ENCODE measurements around the gene SMAD7. TPM values are rescaled to one million over a fixed set of nuclear protein-coding genes. Genes with fewer than 3 reads are reported as not detected.
A peak's percentile ranks its signal among the peaks of the same experiment; 100 is the strongest.

Gene SMAD7
- total RNA-seq, 1 donor from 2014 or later: 76.5 TPM

- H3K4me1 ChIP-seq: peaks cover 5 to 8% of the 10 kb centered on the region in 2 donors
- intact Hi-C loops (cut with DNase I): no loop called here
- no peak for TF ChIP-seq CTCF (IDR thresholded peaks at IDR 0.05)
- no peaks in the 10 kb centered on the region for H3K27me3 ChIP-seq
- H3K9me3 ChIP-seq: no peaks in the 10 kb centered on the region
- no peaks in the 10 kb centered on the region for H3K36me3 ChIP-seq
- no peak overlapping the region for H3K4me3 ChIP-seq
- no peak for DNase-seq (ENCODE audit: low spot score in 2 of 2)
- H3K27ac ChIP-seq: no peak overlapping the region
Observed at GRCh38 chr18:48963586-48964470, 13.1 kb upstream of the SMAD7 start.

GRCh38 chr18:48962994-48963561 is 12.3 kb upstream of the SMAD7 start:
- intact Hi-C loops (cut with DNase I): no loop called here
- Histone ChIP-seq H3K36me3 (no peaks in the 10 kb centered on the region), H3K4me1 (peaks cover 5 to 8% of the 10 kb centered on the region in 2 donors), H3K27ac (no peak overlapping the region), H3K4me3 (no peak overlapping the region), H3K27me3 (no peaks in the 10 kb centered on the region), H3K9me3 (no peaks in the 10 kb centered on the region)
- no peak for DNase-seq (ENCODE audit: low spot score in 2 of 2)
- TF ChIP-seq CTCF (IDR thresholded peaks at IDR 0.05): no peak

- no peak overlapping the region for H3K4me3 ChIP-seq
- no peak for DNase-seq (ENCODE audit: low spot score in 2 of 2)
- H3K27me3 ChIP-seq: no peaks in the 10 kb centered on the region
- no peaks in the 10 kb centered on the region for H3K9me3 ChIP-seq
- H3K4me1 ChIP-seq: peaks cover 5 to 9% of the 10 kb centered on the region in 2 donors
- no peaks in the 10 kb centered on the region for H3K36me3 ChIP-seq
- no peak overlapping the region for H3K27ac ChIP-seq
- TF ChIP-seq CTCF (IDR thresholded peaks at IDR 0.05): no peak
- intact Hi-C loops (cut with DNase I): no loop called here
Observed at GRCh38 chr18:48962252-48962993, 11.7 kb upstream of the SMAD7 start.

GRCh38 chr18:48961547-48961946 is 10.8 kb upstream of the SMAD7 start:
- H3K4me3 ChIP-seq: no peak overlapping the region
- H3K4me1 ChIP-seq: peaks cover 5 to 18% of the 10 kb centered on the region in 2 donors
- intact Hi-C loops (cut with DNase I): no loop called here
- no peak overlapping the region for H3K27ac ChIP-seq
- H3K27me3 ChIP-seq: no peaks in the 10 kb centered on the region
- no peaks in the 10 kb centered on the region for H3K9me3 ChIP-seq
- DNase-seq (ENCODE audit: low spot score in 2 of 2): no peak
- TF ChIP-seq CTCF (IDR thresholded peaks at IDR 0.05): no peak
- no peaks in the 10 kb centered on the region for H3K36me3 ChIP-seq

- H3K9me3 ChIP-seq: no peaks in the 10 kb centered on the region
- peaks cover 13 to 27% of the 10 kb centered on the region in 2 donors for H3K4me1 ChIP-seq
- DNase-seq (ENCODE audit: low spot score in 2 of 2): no peak
- no peak for TF ChIP-seq CTCF (IDR thresholded peaks at IDR 0.05)
- no peaks in the 10 kb centered on the region for H3K27me3 ChIP-seq
- no peak overlapping the region for H3K4me3 ChIP-seq
- intact Hi-C loops (cut with DNase I): loop anchor here (10.0 kb wide), 1 partner anchor 855 kb away; the partner anchor contains the start of gene ACAA2
- H3K36me3 ChIP-seq: no peaks in the 10 kb centered on the region
- peak overlapping the region in 1 of 2 donors; percentile 42 for H3K27ac ChIP-seq
Observed at GRCh38 chr18:48959921-48960920, 9.5 kb upstream of the SMAD7 start.

Measured in ascending aorta (tissue), 2 donors.